A549 (cell line): ENCODE measurements around the gene CTU2. TPM values are rescaled to one million over a fixed set of nuclear protein-coding genes. Genes with fewer than 3 reads are reported as not detected.
A peak's percentile ranks its signal among the peaks of the same experiment; 100 is the strongest.

Experiments
- ATAC-seq, 2 experiments: fragments of 200-7000 bp in 1 of 2; fragments of >200 bp in 1 of 2; cut with Nextera tagmentation in 1 of 2; cut with Tn5 transposase in 1 of 2; 3 replicates each; pipeline versions ENCODE4 v1.8.0 to v1.9.1; 2018 to 2020; ENCODE audit warnings: mild to moderate bottlenecking in 1 of 2, moderate library complexity in 1 of 2
- CTCF ChIA-PET: fragments of 300-600 bp; sonication (Branson Sonifier 250); formaldehyde crosslinking; extraction: SDS; loops from one replicate; lab custom pipeline; 2021; ENCODE audit warnings: antibody characterized with exemption, inconsistent platforms; lab: Yijun Ruan, JAX
- POLR2A ChIA-PET: fragments of 350-600 bp; formaldehyde crosslinking; extraction: SDS; loops from one replicate; lab custom pipeline; 2021; ENCODE audit warnings: antibody characterized with exemption, inconsistent platforms; lab: Yijun Ruan, JAX
- DNase-seq, 2 experiments: peaks; one replicate each; pipeline versions ENCODE4 v3.0.0 to v3.0.0-alpha.2; 2011 to 2016; ENCODE audit warnings: low read depth in 1 of 2, low spot score in 1 of 2
- FAIRE-seq: peaks from 2 replicates; lab custom pipeline; 2011; peaks lifted over from hg19 to GRCh38; lab: Jason Lieb, UNC
- H3K27ac ChIP-seq, 2 experiments: fragments of >200 bp; sonication (Bioruptor Twin); formaldehyde crosslinking; 3 replicates each; pipeline ENCODE4 v1.5.1; 2016 to 2017
- H3K4me1 ChIP-seq: fragments of >200 bp; sonication (Bioruptor Twin); formaldehyde crosslinking; 3 replicates; pipeline ENCODE4 v1.6.1; 2016
- H3K4me2 ChIP-seq: fragments of >200 bp; sonication (Bioruptor Twin); formaldehyde crosslinking; 3 replicates; pipeline ENCODE4 v1.6.1; 2016
- H3K4me3 ChIP-seq: fragments of >200 bp; sonication (Bioruptor Twin); formaldehyde crosslinking; 3 replicates; pipeline ENCODE4 v1.5.1; 2016
- H3K9me3 ChIP-seq: fragments of >200 bp; sonication (Bioruptor Twin); formaldehyde crosslinking; 3 replicates; pipeline ENCODE4 v1.6.1; 2016
- BHLHE40 ChIP-seq: IDR thresholded peaks from 2 replicates; pipeline ENCODE4 v1.6.1; 2012; ENCODE audit warnings: low read depth, low read length, inconsistent platforms
- CBX2 ChIP-seq: fragments of 200-600 bp; sonication (generic); IDR thresholded peaks from 2 replicates; pipeline ENCODE4 v1.6.1; 2016; ENCODE audit warnings: low read depth, mild to moderate bottlenecking, borderline replicate concordance
- CEBPB ChIP-seq, 2 experiments: fragments of >200 bp in 1 of 2; sonication (Bioruptor Twin) in 1 of 2; formaldehyde crosslinking in 1 of 2; IDR thresholded peaks; 2 replicates each; pipeline ENCODE4 v1.6.1; 2012 to 2016
- EHF ChIP-seq: fragments of 250-450 bp; sonication (Bioruptor Pico); IDR thresholded peaks from 2 replicates; pipeline ENCODE4 v1.5.0; 2020; ENCODE audit warnings: mild to moderate bottlenecking
- HOXB5 ChIP-seq: fragments of 250-450 bp; sonication (Bioruptor Pico); IDR thresholded peaks from 2 replicates; pipeline ENCODE4 v1.5.0; 2020; ENCODE audit warnings: mild to moderate bottlenecking, moderate library complexity
- MAFK ChIP-seq: fragments of 450-650 bp; IDR thresholded peaks from 2 replicates; pipeline ENCODE4 v1.6.1; 2014; ENCODE audit not compliant: partially characterized antibody
- NFE2L2 ChIP-seq: fragments of 150-350 bp; conservative IDR thresholded peaks from 2 replicates; pipeline ENCODE4 v1.6.1; 2014; ENCODE audit warnings: low read length
- PHF8 ChIP-seq: fragments of 200-600 bp; sonication (generic); IDR thresholded peaks from 2 replicates; pipeline ENCODE4 v1.6.1; 2016; ENCODE audit warnings: low read depth, mild to moderate bottlenecking, antibody characterized with exemption, moderate library complexity, borderline replicate concordance
- POLR2AphosphoS2 ChIP-seq: conservative IDR thresholded peaks from 2 replicates; pipeline ENCODE4 v1.6.1; 2012; ENCODE audit warnings: low read length, improper control_type of control experiment, inconsistent platforms
- RAD21 ChIP-seq, 2 experiments: fragments of >200 bp in 1 of 2; sonication (Bioruptor Twin) in 1 of 2; formaldehyde crosslinking in 1 of 2; IDR thresholded peaks in 1 of 2; conservative IDR thresholded peaks in 1 of 2; 2 replicates in 1 of 2; 3 replicates in 1 of 2; pipeline ENCODE4 v1.6.1; 2012 to 2018; ENCODE audit warnings: inconsistent platforms in 1 of 2
- SREBF2 ChIP-seq: fragments of 450-650 bp; IDR thresholded peaks from 2 replicates; pipeline ENCODE4 v1.6.1; 2014; ENCODE audit warnings: mild to moderate bottlenecking, moderate library complexity
- WGBS: methylation state at CpG from one replicate; pipeline ENCODE4 v1.1.6; 2017; ENCODE audit errors: missing lambda C conversion rate; 5-methylcytosine and 5-hydroxymethylcytosine counted together
- polyA plus RNA-seq, 4 experiments: library from polyadenylated mRNA; depleted of rRNA in 3 of 4; stranded (reverse); fragments of >200 nt; fragmentation: RNase III in 1 of 4; extraction: RNeasy Plus Mini Kit Qiagen cat#74134 plus additional on column Dnase treatment in 1 of 4; gene quantifications; 2 replicates in 3 of 4; 3 replicates in 1 of 4; pipeline ENCODE4 v1.2.3, GENCODE V29; 2011 to 2017
- TF ChIP-seq, protein P1 (sequence below): fragments of >200 bp; sonication (Bioruptor Twin); formaldehyde crosslinking; IDR thresholded peaks from 3 replicates; pipeline ENCODE4 v1.5.1; 2016
- TF ChIP-seq, protein P2 (sequence below): IDR thresholded peaks from 2 replicates; pipeline ENCODE4 v1.6.1; 2012
- TF ChIP-seq, protein P3 (sequence below): IDR thresholded peaks from 2 replicates; pipeline ENCODE4 v1.6.1; 2012; ENCODE audit warnings: low read depth, borderline replicate concordance
- TF ChIP-seq, protein P4 (sequence below): fragments of 150-350 bp; IDR thresholded peaks from 2 replicates; pipeline ENCODE4 v1.6.1; 2014; ENCODE audit warnings: low read depth, mild to moderate bottlenecking, low read length
- TF ChIP-seq, protein P5 (sequence below): fragments of 200-600 bp; sonication (generic); IDR thresholded peaks from 2 replicates; pipeline ENCODE4 v1.6.1; 2016; ENCODE audit warnings: antibody characterized with exemption, mild to moderate bottlenecking, moderate library complexity

CTU2 gene
- polyA plus RNA-seq, 2 of the 4 experiments (the other 2 are of a cell fraction), result 16.4 to 21.8 TPM

DNA sequence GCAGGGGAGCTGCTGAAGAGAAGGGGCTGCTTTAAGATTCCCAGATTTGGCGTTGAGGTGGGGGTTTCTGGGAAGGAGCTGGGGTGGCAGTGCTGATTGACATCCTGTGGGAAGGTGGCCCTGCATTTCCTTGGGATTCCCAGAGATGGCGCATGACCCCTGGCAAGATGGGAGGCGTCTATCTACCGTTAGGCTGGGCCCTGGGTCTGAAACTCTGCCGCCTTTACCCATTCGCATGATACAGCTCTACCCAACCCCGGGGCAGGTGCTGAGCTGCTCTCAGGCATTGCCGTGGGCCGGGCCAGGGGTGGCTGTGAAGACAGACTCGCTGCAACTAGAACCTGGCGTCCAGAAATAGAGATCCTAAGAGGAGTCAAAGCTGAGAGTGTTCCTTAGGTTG is 33.5 kb upstream of the CTU2 start:
- Histone ChIP-seq H3K4me1 (no peaks in the 10 kb centered on the region), H3K9me3 (no peaks in the 10 kb centered on the region), H3K4me2 (no peak overlapping the region), H3K4me3 (no peak overlapping the region), H3K27ac (no peak overlapping the region)
- ChIA-PET CTCF (interaction anchor here (0.9 to 2.4 kb wide), 10 partner anchors 9 to 143 kb away, joined by 3 to 8 read pairs (median 4); partner anchors contain the start of genes CTU2 and RNF166), POLR2A (no interaction called here)
- ATAC-seq (peak in 1 of 2 experiments; percentile 90; a peak in 4 of 6 replicates), DNase-seq (peak; percentile 42 to 47), FAIRE-seq (no peak)
- 59% methylated on average over 11 of the region's 11 CpGs for WGBS
- TF ChIP-seq, protein P1, sequence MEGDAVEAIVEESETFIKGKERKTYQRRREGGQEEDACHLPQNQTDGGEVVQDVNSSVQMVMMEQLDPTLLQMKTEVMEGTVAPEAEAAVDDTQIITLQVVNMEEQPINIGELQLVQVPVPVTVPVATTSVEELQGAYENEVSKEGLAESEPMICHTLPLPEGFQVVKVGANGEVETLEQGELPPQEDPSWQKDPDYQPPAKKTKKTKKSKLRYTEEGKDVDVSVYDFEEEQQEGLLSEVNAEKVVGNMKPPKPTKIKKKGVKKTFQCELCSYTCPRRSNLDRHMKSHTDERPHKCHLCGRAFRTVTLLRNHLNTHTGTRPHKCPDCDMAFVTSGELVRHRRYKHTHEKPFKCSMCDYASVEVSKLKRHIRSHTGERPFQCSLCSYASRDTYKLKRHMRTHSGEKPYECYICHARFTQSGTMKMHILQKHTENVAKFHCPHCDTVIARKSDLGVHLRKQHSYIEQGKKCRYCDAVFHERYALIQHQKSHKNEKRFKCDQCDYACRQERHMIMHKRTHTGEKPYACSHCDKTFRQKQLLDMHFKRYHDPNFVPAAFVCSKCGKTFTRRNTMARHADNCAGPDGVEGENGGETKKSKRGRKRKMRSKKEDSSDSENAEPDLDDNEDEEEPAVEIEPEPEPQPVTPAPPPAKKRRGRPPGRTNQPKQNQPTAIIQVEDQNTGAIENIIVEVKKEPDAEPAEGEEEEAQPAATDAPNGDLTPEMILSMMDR, result peak; percentile 18; the same call in 1 of the 3 replicates
- no peak for TF ChIP-seq PHF8
- peak in 1 of 2 experiments; percentile 50; a peak in 2 of 5 replicates for TF ChIP-seq RAD21 (conservative IDR thresholded peaks at IDR 0.05 in 1 of 2, IDR thresholded peaks at IDR 0.05 in 1 of 2)

DNA sequence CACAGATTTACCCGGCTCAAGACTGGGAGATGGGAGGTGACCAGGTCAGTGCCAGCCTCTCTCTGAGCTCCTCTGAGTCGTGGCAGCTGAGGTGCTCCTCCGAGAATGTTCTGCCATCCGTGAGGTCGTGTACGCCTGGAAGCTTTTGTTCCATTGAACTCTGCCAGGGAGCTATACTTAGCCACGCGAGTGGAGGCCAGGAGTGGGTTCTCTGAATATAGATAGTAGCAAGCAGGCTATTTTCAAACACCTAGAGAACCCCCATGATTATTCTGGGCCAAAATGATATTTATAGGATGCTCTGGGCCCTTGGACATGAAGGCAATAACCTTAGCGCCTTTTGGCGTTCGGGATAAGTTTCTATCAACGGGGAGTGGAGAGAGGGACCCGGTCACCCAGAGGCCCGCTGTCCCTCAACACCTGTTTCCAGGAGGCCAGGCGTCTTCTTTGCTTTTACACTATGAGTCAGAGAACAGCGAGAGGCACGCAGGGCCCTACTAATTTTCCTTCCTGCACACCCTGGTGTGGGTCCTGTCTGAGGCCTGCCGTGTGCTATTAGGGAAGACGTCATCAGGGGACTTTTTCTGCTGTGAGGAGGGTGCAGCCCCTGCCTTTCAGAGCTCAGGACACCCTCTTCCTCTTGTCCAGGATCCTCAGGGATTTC is 32.5 kb upstream of the CTU2 start:
- TF ChIP-seq, protein P2, sequence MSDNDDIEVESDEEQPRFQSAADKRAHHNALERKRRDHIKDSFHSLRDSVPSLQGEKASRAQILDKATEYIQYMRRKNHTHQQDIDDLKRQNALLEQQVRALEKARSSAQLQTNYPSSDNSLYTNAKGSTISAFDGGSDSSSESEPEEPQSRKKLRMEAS, result no peak
- no peaks in the 10 kb centered on the region for H3K4me1 ChIP-seq
- H3K4me3 ChIP-seq, result no peak overlapping the region
- no peak overlapping the region for H3K4me2 ChIP-seq
- ATAC-seq (no peak), FAIRE-seq (no peak), DNase-seq (no peak)
- H3K9me3 ChIP-seq, result no peaks in the 10 kb centered on the region
- ChIA-PET CTCF (interaction anchor here (0.7 to 1.5 kb wide), 3 partner anchors 13 to 109 kb away, joined by 3 to 4 read pairs (median 4); no protein-coding TSS in a partner anchor), POLR2A (no interaction called here)
- H3K27ac ChIP-seq, result no peak overlapping the region
- 83% methylated on average over 19 of the region's 19 CpGs for WGBS

DNA sequence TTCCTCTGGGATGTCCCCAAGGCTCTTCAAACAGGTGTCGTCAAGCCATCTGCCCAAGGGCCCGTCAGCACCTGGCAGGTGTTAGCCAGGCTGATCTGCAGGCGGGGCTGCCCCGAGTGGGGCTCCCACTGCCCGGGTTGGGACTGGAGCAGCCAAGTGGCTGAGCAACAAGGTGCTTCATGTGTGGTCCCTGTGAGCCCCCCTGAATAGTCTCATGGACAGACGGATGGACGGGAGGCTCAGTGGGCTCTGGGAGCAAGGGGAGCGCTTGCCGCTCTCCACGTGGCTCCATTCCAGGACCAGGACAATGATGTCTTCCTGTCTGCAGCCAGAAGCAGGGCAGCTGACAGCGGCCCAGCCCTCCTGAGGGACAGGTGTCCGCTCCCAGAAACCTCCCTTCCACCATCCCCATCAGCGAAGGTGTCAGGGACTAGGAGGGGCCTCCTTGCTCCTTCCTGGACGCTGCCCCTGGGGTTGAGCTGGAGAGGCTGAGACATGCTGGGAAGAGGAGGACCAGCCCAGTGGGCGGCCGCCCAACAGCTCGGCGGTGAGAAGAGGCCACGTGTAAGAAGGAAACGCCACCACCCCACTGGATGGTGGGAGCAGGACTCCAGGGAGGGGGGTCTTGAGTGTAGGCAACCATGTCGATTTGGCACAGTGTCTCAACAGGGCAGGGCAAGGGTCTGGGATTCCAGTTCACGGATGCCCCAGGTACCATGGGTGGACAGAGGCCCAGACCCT is 29.6 kb upstream of the CTU2 start:
- ATAC-seq (no peak), FAIRE-seq (no peak)
- WGBS, result 83% methylated on average over 22 of the region's 22 CpGs

More for the DNA sequence above, 29.6 kb upstream of the CTU2 start:
- Histone ChIP-seq H3K4me1 (no peaks in the 10 kb centered on the region), H3K27ac (no peak overlapping the region)
- POLR2A ChIA-PET, result no interaction called here
- no peak for TF ChIP-seq HOXB5 (CRISPR knock-in tag)
- TF ChIP-seq NFE2L2, result no peak
- TF ChIP-seq, protein P3, sequence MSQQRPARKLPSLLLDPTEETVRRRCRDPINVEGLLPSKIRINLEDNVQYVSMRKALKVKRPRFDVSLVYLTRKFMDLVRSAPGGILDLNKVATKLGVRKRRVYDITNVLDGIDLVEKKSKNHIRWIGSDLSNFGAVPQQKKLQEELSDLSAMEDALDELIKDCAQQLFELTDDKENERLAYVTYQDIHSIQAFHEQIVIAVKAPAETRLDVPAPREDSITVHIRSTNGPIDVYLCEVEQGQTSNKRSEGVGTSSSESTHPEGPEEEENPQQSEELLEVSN, result no peak
- TF ChIP-seq, protein P4, sequence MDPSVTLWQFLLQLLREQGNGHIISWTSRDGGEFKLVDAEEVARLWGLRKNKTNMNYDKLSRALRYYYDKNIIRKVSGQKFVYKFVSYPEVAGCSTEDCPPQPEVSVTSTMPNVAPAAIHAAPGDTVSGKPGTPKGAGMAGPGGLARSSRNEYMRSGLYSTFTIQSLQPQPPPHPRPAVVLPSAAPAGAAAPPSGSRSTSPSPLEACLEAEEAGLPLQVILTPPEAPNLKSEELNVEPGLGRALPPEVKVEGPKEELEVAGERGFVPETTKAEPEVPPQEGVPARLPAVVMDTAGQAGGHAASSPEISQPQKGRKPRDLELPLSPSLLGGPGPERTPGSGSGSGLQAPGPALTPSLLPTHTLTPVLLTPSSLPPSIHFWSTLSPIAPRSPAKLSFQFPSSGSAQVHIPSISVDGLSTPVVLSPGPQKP, result no peak
- TF ChIP-seq MAFK, result no peak
- TF ChIP-seq, protein P5, sequence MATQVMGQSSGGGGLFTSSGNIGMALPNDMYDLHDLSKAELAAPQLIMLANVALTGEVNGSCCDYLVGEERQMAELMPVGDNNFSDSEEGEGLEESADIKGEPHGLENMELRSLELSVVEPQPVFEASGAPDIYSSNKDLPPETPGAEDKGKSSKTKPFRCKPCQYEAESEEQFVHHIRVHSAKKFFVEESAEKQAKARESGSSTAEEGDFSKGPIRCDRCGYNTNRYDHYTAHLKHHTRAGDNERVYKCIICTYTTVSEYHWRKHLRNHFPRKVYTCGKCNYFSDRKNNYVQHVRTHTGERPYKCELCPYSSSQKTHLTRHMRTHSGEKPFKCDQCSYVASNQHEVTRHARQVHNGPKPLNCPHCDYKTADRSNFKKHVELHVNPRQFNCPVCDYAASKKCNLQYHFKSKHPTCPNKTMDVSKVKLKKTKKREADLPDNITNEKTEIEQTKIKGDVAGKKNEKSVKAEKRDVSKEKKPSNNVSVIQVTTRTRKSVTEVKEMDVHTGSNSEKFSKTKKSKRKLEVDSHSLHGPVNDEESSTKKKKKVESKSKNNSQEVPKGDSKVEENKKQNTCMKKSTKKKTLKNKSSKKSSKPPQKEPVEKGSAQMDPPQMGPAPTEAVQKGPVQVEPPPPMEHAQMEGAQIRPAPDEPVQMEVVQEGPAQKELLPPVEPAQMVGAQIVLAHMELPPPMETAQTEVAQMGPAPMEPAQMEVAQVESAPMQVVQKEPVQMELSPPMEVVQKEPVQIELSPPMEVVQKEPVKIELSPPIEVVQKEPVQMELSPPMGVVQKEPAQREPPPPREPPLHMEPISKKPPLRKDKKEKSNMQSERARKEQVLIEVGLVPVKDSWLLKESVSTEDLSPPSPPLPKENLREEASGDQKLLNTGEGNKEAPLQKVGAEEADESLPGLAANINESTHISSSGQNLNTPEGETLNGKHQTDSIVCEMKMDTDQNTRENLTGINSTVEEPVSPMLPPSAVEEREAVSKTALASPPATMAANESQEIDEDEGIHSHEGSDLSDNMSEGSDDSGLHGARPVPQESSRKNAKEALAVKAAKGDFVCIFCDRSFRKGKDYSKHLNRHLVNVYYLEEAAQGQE, result no peak
- no peak for TF ChIP-seq POLR2AphosphoS2
- no peak for TF ChIP-seq BHLHE40
- TF ChIP-seq CBX2, result no peak
- TF ChIP-seq, protein P2, result no peak
- no peak for TF ChIP-seq EHF (CRISPR knock-in tag)
- TF ChIP-seq CEBPB (IDR thresholded peaks at IDR 0.05), result no peak
- no peak for TF ChIP-seq SREBF2
- TF ChIP-seq, all 56 proteins: peak for 0
- no peak overlapping the region for H3K4me2 ChIP-seq
- no peaks in the 10 kb centered on the region for H3K9me3 ChIP-seq
- CTCF ChIA-PET, result no interaction called here
- no peak overlapping the region for H3K4me3 ChIP-seq
- DNase-seq, result no peak
